Activated effector memory CD4-positive, alpha-beta T cell treated with anti-CD3 and anti-CD28 coated beads, Interleukin-2, amount 50 U/mL, for 16 hours (primary cell): ENCODE results near the gene CEP89.
"Not testable (repeated sequence)": the region's sequence is repeated elsewhere in the genome, so short reads cannot be mapped to it uniquely, and the experiment has no call there.

ENCODE experiments used
- DNase-seq: peaks from one replicate; pipeline ENCODE4 v3.0.0-alpha.2; 2020

The CEP89 gene

DNA sequence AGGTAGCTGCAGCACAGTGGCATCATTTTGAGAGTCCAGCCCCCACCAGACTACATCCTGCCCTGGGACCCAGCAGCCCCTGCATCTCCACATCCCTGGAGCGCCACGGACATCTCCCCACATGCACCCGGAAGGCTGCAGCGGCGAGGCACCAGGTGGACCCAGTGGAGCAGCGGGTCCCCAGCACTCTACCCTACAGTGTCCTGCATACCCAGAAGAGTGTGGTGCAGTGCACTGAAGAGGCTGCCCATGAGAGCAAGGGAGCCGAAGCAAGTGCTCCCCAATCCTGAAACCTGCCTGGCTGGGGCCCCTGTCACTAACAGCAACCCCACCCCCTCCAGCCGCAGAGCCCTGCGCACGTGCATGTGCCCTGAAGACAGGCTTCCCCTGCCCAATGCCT, 80.9 kb downstream of the CEP89 start:
- DNase-seq: no peak

DNA sequence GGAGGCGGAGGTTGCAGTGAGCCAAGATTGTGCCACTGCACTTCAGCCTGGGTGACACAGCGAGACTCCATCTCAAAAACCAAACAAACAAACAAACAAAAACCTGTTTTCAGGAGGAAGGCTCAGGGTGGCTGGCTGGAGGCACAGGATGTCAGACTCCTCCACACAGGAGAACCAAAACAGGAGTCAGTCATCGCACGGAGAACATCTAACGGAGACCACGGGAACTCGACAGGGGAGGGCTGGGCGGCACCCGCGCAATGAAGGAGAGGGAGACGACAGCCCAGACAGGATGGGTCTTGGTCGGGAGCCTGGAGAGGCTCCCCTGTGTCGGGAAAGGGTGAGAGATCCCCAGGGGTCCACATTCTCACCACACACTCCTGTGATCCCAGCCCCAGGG, 81.4 kb downstream of the CEP89 start:
- DNase-seq: no peak

DNA sequence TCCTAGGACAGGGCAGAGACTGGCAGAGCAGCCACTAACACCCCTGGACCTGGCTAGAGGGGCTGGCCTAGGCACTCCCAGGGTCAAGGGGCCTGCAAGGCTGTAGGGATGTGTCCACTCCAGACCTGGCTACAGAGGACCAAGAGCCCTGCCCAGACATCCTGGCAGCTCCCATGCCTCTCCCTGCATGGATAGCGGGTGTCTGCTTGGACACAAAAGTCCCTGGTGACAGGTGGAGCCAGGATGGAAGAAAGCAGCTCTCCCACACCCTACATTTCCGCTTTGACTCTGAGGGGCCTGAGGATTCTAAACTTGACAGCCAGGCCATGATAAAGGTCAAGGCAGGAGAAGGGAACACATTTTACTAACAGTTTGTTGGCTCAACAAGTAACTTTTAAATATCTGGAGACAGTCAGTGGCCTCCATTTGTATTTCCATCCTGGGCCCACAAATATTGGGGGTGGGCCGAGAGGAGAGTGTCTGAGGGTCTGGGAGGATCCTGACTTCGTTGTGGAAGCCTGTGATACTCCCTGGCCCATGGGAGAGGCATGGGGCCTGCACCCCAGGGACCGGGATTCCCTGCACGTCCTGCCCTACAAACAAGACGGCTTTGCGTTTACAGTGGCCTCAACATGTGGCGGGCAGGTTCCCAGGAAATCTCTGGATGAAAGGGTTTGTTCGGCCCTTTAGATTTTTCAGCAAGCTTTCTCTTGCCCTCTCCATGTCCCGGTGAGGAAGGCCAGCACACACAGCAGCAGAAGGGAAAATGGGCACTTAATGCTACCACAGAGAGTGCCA, 82.4 kb downstream of the CEP89 start:
- DNase-seq: no peak

DNA sequence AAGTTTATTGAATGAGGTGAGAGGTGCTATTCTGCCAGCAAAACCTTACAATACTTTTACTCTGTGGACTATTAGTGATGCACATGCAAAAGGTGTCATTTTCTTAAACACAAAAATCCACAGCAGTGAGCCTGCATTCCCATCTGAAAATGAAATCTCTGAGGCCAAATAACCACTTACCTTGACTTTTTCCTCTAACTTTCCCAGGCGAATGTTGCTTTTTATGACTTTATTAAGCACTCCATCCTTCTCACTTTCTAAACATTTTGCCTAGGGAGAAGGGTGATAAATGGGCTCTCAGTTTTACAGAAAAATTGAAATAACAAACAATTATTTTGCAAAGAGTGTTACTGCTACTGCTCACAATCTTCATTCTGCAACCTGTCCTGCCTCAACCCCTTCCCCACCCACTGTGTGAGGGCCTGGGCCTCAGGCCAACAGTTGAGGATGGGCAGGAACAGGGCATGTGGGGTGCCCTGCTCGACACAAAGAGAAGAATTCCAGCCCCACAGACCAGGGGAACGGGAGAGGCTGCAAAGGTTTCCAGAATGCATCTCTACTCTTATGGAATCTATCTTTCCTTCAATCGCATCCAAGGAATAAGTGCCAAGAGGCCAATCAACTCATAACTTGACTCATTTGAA, 84.1 kb downstream of the CEP89 start:
- no peak for DNase-seq

DNA sequence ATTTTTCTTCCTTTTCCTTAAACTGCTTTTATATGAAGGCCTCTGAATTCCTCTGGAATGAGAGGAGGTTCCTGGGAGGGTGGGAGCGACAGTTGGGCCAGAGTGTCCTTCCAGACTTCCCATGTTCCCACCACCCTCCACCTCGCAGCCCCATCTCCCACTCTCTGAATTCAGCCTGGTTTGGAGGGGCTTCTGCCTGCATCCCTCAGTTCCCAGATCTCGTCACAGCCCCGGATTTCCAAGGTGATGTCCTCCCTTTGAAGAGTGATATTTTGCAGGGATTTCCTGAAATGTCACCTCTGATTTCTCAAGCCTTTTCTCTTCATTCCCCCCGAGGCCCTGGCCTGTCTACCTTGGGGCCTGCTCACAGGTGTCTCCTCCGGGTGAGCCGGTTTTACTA, 85.5 kb downstream of the CEP89 start:
- no peak for DNase-seq

DNA sequence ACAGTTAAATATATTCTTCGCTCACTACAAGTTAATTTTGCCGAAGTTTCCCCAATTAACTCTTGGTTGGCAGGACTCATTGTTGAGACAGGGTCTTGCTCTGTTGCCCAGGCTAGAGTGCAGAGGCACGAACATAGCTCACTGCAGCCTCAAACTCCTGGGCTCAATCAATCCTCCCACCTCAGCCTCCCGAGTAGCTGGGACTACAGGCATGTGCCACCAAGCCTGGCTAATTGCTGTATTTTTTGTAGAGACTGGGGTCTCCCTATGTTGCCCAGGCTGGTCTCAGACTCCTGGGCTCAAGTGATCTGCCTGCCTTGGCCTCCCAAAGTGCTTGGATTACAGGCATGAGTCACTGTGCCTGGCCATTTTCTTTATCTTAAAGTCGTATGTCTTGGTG, 86.5 kb downstream of the CEP89 start:
- DNase-seq: not testable (repeated sequence)

DNA sequence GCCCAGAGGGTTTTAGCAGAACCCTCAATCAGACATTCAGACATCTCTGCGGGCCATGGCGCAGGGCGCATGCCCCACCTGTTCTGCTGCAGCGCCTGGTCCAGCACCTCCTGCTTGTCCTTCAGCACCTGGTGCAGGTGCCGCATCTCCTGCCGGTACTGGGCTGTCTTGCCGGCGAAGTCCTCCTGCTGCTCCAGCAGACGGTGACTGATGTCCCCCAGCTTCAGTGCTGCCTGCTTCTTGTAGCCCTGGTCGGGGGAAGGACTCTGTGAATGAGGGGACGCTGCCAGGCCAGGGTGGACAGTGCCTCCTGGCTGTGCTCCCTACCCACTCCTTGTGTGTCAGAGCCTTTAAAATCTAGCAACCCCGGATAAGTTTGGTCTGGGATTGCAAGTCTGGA, 90.0 kb downstream of the CEP89 start:
- DNase-seq: no peak

DNA sequence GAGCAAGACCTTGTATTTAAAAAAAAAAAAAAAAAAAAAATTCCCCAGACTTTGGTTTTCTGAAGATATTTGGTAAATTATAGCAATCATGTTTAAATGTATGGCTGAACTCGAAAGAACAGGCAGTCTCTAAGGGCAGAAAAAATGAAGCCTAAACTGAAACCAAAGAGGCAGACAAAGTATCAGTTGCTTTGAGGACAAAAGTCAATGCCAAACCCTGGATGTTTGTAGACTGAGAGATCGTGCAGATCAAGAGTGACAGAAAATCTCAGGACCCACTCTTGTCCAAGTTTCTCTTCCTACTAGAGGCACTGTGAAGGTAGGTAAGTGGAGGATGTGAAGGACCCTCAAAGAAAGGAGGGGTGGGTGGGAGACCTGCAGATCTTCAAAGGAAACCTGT, 91.1 kb downstream of the CEP89 start:
- DNase-seq: no peak

DNA sequence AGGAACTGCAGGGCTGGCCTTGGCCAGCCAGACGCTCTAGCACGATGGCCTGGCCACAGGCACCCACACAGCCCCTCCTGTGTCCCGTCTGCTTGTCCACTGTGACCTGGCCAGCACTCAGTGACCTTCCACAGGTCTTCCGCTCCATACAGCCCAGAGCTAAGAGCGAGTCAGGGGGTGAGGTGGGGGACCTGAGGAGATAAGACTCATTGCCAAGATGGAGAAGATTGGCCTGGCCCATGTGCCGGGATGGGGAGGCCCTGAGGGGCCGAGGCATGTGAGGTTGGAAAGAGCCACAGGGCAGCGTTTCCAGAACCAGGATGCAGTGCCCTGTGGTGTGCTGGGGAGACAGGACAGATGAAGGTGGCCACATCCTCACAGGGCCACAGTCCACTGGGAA, 92.0 kb downstream of the CEP89 start:
- no peak for DNase-seq

DNA sequence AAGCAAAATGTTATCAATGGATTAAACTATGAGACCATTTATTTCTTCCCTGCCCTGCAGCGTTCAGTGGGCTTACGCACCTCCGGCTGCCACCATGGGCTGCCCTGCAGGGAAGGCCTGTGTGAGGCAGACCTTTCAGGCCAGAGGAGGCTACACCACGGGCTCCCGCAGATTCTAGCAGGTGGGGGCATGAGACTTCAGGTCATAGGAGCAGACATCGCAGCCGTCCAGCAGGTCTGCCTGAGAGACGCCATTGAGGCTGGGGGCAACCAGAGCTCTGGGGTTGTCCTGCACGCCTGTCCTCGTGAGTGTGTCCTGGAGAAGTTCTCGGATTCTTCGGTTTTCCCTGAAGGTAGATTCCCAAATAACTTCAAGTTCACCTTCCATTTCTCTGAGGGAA, 92.8 kb downstream of the CEP89 start:
- DNase-seq: peak; percentile 48

DNA sequence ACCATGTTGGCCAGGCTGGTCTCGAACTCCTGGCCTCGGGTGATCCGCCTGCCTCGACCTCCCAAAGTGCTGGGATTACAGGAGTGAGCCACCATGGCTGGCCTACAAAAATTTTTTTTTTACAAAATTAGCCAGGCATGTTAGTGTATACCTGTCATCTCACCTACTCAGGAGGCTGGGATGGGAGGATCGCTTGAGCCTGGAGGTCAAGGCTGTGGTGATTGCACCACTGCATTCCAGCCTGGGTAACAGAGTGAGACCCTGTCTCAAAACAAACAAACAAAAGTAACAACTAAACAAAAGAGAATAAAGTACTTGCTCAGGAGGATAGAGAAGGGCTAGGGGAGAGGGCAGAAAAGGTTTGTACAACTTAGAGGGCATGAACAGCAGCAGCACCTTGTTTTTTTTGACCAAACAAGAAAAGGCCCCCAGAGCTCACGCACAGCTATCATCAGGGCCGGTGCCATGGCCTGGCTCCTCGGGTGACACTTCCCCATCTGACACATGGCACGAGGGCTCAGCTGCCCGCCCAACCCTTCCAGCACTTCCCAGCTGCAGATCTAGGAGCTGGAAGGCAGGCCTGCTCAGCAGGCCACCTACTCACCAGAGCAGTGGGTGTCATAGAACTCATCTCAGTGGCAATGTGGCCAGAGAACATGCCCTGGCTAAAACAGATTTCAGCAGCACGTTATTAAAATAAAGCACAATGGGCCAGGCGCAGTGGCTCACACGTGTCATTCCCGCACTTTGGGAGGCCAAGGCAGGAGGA, 93.6 kb downstream of the CEP89 start:
- peak; percentile 38 for DNase-seq

DNA sequence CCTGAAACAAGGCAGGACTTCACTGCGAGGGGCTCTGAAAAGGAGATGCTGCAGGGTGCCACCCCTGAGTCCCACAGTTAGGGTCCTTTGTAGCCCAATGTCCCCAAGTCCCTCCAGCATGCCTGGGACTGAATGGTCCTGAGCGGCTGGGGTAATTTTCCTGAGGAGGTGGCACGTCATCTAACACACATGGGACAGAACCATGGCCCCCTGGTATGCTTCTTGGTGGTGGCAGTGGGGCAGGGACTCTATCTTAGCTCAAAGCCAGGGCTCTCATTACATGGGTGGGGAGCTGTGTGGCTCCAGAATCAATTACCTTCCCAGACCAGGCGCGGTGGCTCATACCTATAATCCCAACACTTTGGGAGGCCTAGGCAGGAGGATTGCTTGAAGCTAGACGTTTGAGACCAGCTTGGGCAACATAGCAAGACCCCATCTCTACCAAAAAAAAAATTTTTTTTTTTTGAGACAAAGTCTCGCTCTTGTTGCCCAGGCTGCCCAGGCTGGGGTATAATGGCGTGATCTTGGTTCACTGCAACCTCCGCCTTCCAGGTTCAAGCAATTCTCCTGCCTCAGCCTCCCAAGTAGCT, 94.3 kb downstream of the CEP89 start:
- DNase-seq: peak; percentile 19

DNA sequence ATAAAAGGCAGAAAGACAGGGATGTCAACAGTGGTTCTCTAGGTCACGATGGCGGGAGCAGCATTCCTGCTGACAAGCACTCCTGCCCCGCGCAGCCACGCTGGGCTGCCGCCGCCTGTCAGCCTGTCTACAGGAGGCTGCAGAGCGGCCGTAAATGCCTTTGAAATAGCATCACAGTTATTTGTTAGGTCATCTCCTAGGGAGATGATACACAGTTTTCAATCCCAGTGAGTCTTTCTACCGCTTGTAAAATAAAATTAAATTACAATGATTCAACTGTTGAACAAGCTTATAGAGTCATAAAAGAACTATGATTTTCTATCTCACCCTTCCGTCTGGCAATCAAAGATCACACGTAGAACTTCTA, 94.9 kb downstream of the CEP89 start:
- peak; percentile 5 for DNase-seq

DNA sequence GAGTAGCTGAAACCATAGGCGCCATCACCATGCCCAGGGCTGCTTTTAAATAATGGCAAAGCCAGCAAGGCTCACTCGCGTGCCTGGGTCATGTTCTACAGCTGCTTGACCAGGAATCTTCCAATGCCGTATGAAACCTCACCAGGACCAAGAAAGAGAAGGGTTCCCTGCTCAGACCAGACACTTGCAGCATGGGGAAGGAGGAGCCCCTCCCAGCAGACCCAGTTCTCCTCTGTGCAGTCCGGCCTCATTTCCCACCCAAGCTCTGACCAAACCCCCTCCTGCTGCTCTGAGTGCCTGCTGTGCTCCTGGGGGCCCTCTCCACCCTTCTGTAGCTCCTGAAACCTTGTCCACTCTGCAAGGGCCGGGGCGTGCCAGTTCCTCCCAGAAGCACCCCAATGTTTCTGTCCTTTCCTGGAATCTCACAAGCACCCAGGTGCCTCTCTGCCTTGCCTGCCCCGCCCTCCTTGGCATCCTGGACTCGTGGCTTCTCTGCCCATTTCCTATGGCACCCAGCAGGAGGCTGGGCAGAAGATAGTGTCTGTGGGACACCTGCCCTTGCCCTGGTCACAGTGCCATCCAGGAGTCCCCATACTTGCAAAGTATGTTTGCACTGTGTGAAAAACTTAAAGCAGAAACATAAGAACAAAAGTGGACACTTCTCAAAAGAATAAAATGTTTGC, 95.4 kb downstream of the CEP89 start:
- peak; percentile 53 for DNase-seq

DNA sequence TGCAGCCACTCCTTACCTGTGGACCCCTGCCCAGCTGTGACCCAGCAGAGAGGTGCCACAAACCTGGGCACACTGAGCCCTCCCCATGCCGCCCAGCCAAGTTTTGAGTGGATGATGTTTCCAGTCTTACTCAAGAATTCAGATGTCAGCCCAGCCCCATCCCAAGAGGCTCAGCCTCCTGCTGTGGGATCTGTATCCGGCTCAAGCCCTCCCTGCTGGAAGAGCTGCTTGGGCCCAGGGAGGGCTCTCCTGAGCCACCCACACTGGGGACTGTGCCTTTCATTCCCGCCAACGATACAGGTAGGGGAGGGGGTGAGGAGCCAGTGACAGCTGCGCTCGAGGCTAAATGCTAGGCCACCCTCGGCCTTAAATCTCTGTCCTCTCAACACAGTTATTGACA, 96.3 kb downstream of the CEP89 start:
- DNase-seq: peak; percentile 17

DNA sequence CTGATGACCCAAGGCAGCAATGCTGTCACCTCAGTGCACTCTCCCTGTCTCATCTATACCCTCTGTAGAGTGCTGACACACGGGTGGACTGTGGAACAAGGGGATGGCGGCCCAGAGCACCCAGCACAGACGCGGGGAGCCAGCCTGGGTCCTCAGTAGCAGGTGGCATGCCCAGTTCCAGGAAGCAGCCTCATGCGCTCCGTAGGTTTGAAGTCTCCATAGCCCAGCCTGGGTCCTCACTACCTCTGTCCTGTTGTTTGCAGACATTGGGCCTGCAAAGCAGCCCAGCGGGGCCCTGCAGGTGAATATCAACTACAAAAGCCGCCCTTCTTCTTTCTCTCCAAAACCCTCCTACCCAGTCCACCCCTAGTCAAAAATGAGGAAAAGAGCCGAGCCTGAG, 97.2 kb downstream of the CEP89 start:
- peak; percentile 28 for DNase-seq

DNA sequence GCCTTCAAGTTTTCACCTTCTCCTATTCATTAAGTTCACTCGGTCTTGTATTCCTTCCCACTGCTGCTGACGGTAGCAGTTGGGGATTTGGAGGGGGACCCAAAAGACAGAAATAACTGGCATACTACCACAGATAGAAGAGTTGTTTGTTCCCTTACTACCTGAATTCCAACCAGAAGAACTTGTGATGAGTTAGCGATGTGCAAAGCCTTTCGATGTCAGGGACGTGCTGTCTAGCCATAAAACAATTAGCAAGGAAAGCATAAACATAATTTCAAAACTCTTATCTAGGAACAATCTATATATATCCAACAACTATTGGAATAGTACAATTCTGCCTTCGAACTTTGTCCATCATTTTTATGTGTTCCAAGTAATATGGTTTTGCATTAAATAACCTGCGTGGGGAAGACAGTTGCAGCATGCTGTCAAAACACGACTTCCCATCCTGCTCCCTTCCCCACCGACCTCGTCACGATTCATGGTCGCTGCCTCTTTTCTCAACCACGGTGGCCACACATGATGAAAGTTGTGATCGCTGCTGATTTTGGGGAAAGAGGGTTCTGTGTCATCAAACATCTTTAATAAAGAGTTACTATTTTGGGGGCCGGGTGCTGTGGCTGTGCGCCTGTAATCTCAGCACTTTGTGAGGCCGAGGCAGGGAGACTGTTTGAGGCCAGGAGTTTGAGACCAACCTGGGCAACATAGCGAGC, 98.4 kb downstream of the CEP89 start:
- peak; percentile 12 for DNase-seq

DNA sequence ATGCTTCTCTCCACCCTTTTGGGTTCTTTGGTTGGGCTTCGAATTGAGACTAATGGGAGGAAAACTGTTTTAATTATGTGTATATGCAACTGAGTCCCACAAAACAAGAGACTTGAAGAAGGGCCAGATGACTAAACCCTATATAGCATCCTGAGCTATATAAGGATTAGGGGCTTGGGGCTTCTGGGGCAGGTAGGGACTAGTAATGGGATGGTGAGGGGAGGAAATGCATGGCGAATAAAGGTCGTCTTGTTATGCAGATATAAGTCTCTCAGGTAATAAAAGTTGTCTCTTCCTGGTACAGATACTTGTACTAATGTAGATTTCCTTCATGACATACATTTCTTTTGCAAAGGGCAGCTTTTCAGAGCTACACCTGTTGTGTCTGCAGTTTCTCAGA, 99.4 kb downstream of the CEP89 start:
- no peak for DNase-seq

DNA sequence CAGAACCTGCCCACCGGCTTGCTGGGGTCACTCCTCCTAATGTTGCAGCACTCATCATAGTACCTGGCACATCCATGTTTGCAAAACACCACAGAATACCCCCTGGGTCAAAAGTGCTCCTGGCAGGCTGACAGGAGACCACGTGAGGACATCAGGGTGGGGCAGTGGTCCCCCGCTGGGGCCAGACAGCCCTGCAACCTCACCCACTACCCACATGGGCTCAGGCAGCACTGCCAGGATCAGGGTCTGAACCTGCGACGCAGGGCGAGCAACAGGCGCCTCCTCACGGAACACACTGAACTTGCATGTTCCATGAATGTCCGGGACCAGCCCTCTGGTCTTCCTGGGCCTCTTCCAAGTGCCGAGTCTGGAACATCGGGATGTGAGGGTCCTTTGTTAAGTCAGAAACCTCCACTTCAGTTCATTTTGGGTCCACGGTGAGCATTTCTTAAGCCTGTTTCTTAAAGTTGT, 100.7 kb downstream of the CEP89 start:
- no peak for DNase-seq

DNA sequence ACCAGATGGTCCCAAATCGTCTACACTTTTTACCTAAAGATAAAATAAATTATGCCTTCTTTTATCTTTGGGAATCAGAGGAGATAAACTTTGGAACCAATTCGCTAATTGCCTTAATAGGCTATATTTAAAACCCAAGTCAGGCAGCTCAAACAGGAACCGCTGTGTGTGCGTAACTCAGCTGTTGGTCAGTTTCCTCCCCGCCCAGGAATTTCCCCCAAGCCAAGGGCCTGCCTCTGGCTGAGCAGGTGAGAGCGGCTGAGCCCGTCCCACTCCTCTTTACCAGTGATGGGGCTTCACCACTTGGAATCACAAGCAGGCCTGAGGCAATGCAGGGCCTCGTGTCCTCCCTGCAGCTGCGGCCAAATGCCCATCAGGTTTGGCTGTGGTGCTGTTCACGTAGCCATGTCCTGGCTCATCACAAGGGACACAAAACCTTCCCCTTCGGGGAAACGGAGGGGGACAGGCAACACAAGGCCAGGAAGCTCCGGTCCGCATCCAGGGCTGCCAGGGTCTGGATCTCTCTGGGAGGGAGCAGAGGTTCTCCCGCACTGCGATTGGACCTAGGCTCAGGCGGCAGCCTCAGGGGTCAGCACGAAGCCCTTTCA, 101.7 kb downstream of the CEP89 start:
- DNase-seq: no peak

DNA sequence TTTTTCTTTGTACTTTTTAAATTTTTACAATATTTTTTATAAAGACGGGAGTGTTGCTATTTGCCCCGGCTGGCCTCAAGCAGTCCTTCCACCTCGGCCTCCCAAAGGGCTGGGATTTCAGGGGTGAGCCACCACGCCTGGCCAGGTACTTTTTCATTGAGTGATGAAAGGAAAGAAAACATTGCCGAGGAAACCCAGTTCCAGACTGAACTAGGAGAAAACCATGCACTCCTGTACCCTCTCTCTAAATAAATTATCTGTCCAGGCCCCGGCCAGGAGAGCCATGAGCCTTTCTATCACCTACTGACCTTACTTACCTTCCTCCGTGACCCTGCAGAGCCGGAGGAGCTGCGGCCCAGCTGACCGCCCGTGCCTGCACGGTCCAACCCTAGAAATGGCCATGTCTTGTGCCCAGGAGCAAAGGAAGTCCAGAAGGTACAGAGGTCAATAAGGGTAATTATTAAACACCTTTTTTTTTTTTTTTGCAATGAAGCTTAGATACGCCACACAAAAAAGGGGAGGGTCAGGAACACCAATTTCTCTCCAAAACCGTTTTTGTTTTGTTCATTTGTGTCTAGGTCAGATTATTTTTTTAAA, 102.3 kb downstream of the CEP89 start, which contains the start of gene SLC7A9:
SLC7A9 (minus strand) TSS at position 399 of the 597 bp plus-strand sequence. CDS start 1,233 bp downstream, outside the sequence.
- DNase-seq: no peak
